Right atrium auricular region (tissue), 2 donors: Measurements from ENCODE around the gene LMBRD2. TPM values are rescaled to one million over a fixed set of nuclear protein-coding genes. Genes with fewer than 3 reads are reported as not detected.

Experiments used
- DNase-seq: peaks from one replicate; pipeline ENCODE4 v3.0.0-alpha.2; 2019; ENCODE audit warnings: low spot score
- H3K27ac ChIP-seq, 2 donors: fragments of 200-600 bp; sonication (generic); 1 replicate in 1 of 2; 2 replicates in 1 of 2; pipeline ENCODE4 v1.5.1; 2016 to 2019
- H3K27me3 ChIP-seq, 2 donors: fragments of 200-600 bp; sonication (generic); one replicate each; pipeline versions ENCODE4 v1.5.1 to v1.6.0; 2017 to 2019
- H3K36me3 ChIP-seq: fragments of 200-600 bp; sonication (generic); one replicate; pipeline ENCODE4 v1.5.1; 2016
- H3K4me1 ChIP-seq, 2 donors: fragments of 200-600 bp; sonication (generic); one replicate each; pipeline versions ENCODE4 v1.5.1 to v1.6.0; 2017 to 2019
- H3K4me3 ChIP-seq, 2 donors: fragments of 200-600 bp; sonication (generic); 1 replicate in 1 of 2; 2 replicates in 1 of 2; pipeline ENCODE4 v1.5.1; 2017 to 2019; ENCODE audit warnings: mild to moderate bottlenecking in 1 of 2, moderate library complexity in 1 of 2
- H3K9me3 ChIP-seq, 2 donors: fragments of 200-600 bp; sonication (generic); one replicate each; pipeline ENCODE4 v1.5.1; 2019
- CTCF ChIP-seq, 2 donors: fragments of 200-600 bp; sonication (generic); IDR thresholded peaks; one replicate each; pipeline ENCODE4 v1.5.1; 2019; ENCODE audit warnings: antibody characterized with exemption in 2 of 2
- total RNA-seq, 2 donors: library from RNA; depleted of rRNA; stranded (reverse); fragments of >200 nt; gene quantifications; one replicate each; pipeline ENCODE4 v1.1.0, GENCODE V29; 2016

LMBRD2 gene
- total RNA-seq, 2 donors from 2014 or later: 10.5 to 19.9 TPM

GRCh38 chr5:36079200-36079781 is 72.4 kb downstream of the LMBRD2 start:
- H3K4me1 ChIP-seq: no peaks in the 10 kb centered on the region
- H3K27ac ChIP-seq: no peak overlapping the region
- DNase-seq: no peak
- peak; percentile 33 to 63 for TF ChIP-seq CTCF (IDR thresholded peaks at IDR 0.05)
- no peak overlapping the region for H3K4me3 ChIP-seq
- H3K36me3 ChIP-seq: no peaks in the 10 kb centered on the region
- H3K9me3 ChIP-seq: no peaks in the 10 kb centered on the region
- H3K27me3 ChIP-seq: no peaks in the 10 kb centered on the region

GRCh38 chr5:36078430-36078829 is 73.3 kb downstream of the LMBRD2 start:
- H3K9me3 ChIP-seq: no peaks in the 10 kb centered on the region
- no peak overlapping the region for H3K27ac ChIP-seq
- DNase-seq: no peak
- H3K4me3 ChIP-seq: no peak overlapping the region
- no peaks in the 10 kb centered on the region for H3K4me1 ChIP-seq
- H3K36me3 ChIP-seq: no peaks in the 10 kb centered on the region
- no peaks in the 10 kb centered on the region for H3K27me3 ChIP-seq
- no peak for TF ChIP-seq CTCF (IDR thresholded peaks at IDR 0.05)

- DNase-seq: no peak
- TF ChIP-seq CTCF (IDR thresholded peaks at IDR 0.05): no peak
- Histone ChIP-seq H3K9me3 (no peaks in the 10 kb centered on the region), H3K4me1 (no peaks in the 10 kb centered on the region), H3K36me3 (no peaks in the 10 kb centered on the region), H3K27ac (no peak overlapping the region), H3K4me3 (no peak overlapping the region), H3K27me3 (no peaks in the 10 kb centered on the region)
Observed at GRCh38 chr5:36073595-36074216, 78.0 kb downstream of the LMBRD2 start.

GRCh38 chr5:36070687-36071571 is 80.8 kb downstream of the LMBRD2 start:
- Histone ChIP-seq H3K27me3 (no peaks in the 10 kb centered on the region), H3K9me3 (no peaks in the 10 kb centered on the region), H3K36me3 (no peaks in the 10 kb centered on the region), H3K4me3 (peak overlapping the region in 1 of 2 donors; percentile 7), H3K27ac (no peak overlapping the region), H3K4me1 (no peaks in the 10 kb centered on the region)
- no peak for DNase-seq
- TF ChIP-seq CTCF (IDR thresholded peaks at IDR 0.05): no peak

GRCh38 chr5:36068751-36069281 is 82.9 kb downstream of the LMBRD2 start:
- no peak overlapping the region for H3K4me3 ChIP-seq
- H3K4me1 ChIP-seq: no peaks in the 10 kb centered on the region
- H3K27ac ChIP-seq: no peak overlapping the region
- no peak for TF ChIP-seq CTCF (IDR thresholded peaks at IDR 0.05)
- no peaks in the 10 kb centered on the region for H3K9me3 ChIP-seq
- DNase-seq: no peak
- no peaks in the 10 kb centered on the region for H3K36me3 ChIP-seq
- H3K27me3 ChIP-seq: no peaks in the 10 kb centered on the region
